Uterus (tissue), 4 donors: Measurements from ENCODE around the gene UBE2D1. TPM values are rescaled to one million over a fixed set of nuclear protein-coding genes. Genes with fewer than 3 reads are reported as not detected.

Source experiments
- DNase-seq, 2 donors: peaks; one replicate each; pipeline ENCODE4 v3.0.0-alpha.2; 2019 to 2020
- H3K27ac ChIP-seq, 2 donors: fragments of 200-600 bp; sonication (generic); 1 replicate in 1 of 2; 2 replicates in 1 of 2; pipeline ENCODE4 v1.5.1; 2016 to 2018
- H3K27me3 ChIP-seq, 2 donors: fragments of 200-600 bp; sonication (generic); one replicate each; pipeline ENCODE4 v1.5.1; 2018 to 2019; ENCODE audit warnings: control low read depth in 1 of 2
- H3K36me3 ChIP-seq, 2 donors: fragments of 200-600 bp; sonication (generic); one replicate each; pipeline ENCODE4 v1.5.1; 2019; ENCODE audit warnings: control low read depth in 1 of 2
- H3K4me1 ChIP-seq, 2 donors: fragments of 200-600 bp; sonication (generic); one replicate each; pipeline ENCODE4 v1.5.1; 2018 to 2019; ENCODE audit warnings: control low read depth in 1 of 2
- H3K4me3 ChIP-seq, 2 donors: fragments of 200-600 bp; sonication (generic); 1 replicate in 1 of 2; 2 replicates in 1 of 2; pipeline ENCODE4 v1.5.1; 2018 to 2019; ENCODE audit warnings: mild to moderate bottlenecking in 1 of 2
- H3K9me3 ChIP-seq, 2 donors: fragments of 200-600 bp; sonication (generic); one replicate each; pipeline ENCODE4 v1.5.1; 2019; ENCODE audit warnings: control low read depth in 1 of 2
- POLR2A ChIP-seq, 2 donors: fragments of 450-650 bp; IDR thresholded peaks; one replicate each; pipeline ENCODE4 v1.6.1; 2016; ENCODE audit warnings: antibody characterized with exemption in 2 of 2, mild to moderate bottlenecking in 1 of 2, moderate library complexity in 1 of 2
- intact Hi-C: fragments of 100-400 bp; cut with DNase I; formaldehyde crosslinking; loops from one replicate; pipeline ENCODE4 v1.15.1; 2023; ENCODE audit warnings: low total_unique reads
- total RNA-seq, 4 donors: library from RNA; depleted of rRNA in 3 of 4; stranded (reverse); fragments of >200 nt in 3 of 4; gene quantifications; one replicate each; pipeline versions ENCODE4 v1.1.0 to v1.2.4, GENCODE V29; 2014 to 2023
- TF ChIP-seq, protein P1 (sequence below), 4 experiments: fragments of 200-600 bp in 2 of 4; fragments of 450-650 bp in 2 of 4; sonication (generic) in 2 of 4; IDR thresholded peaks; one replicate each; pipeline ENCODE4 v1.5.1; 2016 to 2019; ENCODE audit warnings: antibody characterized with exemption in 4 of 4, mild to moderate bottlenecking in 2 of 4, moderate library complexity in 1 of 4
- donor health status: DM: yes; HTN: yes; CAD: no.

UBE2D1 gene
- total RNA-seq, 4 donors from 2014 or later = 9.4 to 67.6 (median 20.6) TPM

DNA sequence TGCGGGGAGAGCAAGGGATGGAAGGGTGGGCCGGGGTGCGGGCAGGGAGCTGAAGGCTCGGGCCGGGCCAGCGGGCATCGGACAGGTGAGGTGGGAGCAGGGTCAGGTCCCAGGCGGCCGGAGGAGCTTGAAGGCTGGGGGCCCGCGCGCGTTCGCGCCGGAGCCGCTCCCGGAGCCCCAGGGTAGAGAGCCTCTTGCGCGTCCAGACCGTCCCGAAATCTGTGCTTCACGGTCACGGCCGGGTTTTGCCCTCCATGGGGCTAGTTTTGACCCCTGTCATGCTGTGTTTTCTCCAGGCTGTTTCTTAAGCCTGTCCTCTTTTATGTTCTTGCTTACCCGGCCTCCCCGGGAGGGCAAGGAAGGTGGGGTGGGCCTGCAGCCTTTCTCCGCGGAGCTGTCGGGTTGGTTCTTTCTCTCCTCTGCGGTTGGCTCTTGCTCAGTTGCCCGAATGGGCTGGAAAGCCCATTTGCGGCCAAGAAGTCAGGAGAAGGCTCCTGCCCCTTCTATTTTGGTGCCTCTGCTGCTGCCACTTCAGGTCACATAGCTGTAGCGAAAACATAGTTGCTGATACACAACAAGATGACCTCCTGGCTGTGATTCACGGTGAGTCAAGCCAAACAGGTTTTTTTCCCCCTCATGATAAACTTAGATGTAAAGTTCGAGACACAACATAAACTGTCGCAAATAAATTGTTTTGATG is 650 bp downstream of the UBE2D1 start:
- DNase-seq = peak in 1 of 2 donors; percentile 32
- intact Hi-C loops = loop anchor here (10.0 kb wide), 1 partner anchor 49 kb away; the partner anchor contains the start of gene TFAM

DNA sequence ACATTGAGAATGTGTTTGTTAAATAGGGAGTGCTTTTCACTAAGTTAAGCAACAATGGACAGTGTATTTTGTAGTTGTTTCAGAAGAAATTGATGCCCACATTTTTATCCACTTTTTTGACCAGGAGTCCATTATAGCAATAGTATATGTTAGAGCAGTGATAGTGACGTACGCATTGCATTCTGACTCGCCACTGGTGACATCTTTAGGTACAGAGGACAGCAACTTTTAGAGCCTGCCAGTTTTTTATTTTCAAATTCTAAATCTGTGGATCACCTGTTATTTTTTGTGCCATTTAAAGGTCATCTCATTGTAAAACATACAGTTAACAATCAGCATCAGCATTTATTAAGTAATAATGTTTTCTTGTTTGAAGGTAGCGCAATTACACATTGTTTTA is 1.4 kb downstream of the UBE2D1 start:
- peak overlapping the region in 1 of 2 donors; percentile 82 for H3K27ac ChIP-seq
- H3K27me3 ChIP-seq = no peaks in the 10 kb centered on the region
- no peaks in the 10 kb centered on the region for H3K9me3 ChIP-seq
- H3K36me3 ChIP-seq = no peaks in the 10 kb centered on the region
- peak overlapping the region in 1 of 2 donors; percentile 97 for H3K4me3 ChIP-seq
- no peak for DNase-seq
- TF ChIP-seq, protein P1, sequence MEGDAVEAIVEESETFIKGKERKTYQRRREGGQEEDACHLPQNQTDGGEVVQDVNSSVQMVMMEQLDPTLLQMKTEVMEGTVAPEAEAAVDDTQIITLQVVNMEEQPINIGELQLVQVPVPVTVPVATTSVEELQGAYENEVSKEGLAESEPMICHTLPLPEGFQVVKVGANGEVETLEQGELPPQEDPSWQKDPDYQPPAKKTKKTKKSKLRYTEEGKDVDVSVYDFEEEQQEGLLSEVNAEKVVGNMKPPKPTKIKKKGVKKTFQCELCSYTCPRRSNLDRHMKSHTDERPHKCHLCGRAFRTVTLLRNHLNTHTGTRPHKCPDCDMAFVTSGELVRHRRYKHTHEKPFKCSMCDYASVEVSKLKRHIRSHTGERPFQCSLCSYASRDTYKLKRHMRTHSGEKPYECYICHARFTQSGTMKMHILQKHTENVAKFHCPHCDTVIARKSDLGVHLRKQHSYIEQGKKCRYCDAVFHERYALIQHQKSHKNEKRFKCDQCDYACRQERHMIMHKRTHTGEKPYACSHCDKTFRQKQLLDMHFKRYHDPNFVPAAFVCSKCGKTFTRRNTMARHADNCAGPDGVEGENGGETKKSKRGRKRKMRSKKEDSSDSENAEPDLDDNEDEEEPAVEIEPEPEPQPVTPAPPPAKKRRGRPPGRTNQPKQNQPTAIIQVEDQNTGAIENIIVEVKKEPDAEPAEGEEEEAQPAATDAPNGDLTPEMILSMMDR (IDR thresholded peaks at IDR 0.05) = no peak
- no peak for TF ChIP-seq POLR2A (IDR thresholded peaks at IDR 0.05)
- no peaks in the 10 kb centered on the region for H3K4me1 ChIP-seq
- intact Hi-C loops = loop anchor here (10.0 kb wide), 1 partner anchor 49 kb away; the partner anchor contains the start of gene TFAM

More for the DNA sequence above, 650 bp downstream of the UBE2D1 start:
- Histone ChIP-seq H3K27me3 (no peaks in the 10 kb centered on the region), H3K36me3 (no peaks in the 10 kb centered on the region), H3K4me3 (peak overlapping the region; percentile 84 to 97), H3K27ac (peak overlapping the region; percentile 79 to 82), H3K9me3 (no peaks in the 10 kb centered on the region), H3K4me1 (no peaks in the 10 kb centered on the region)
- TF ChIP-seq POLR2A (IDR thresholded peaks at IDR 0.05) = no peak
- TF ChIP-seq, protein P1 (IDR thresholded peaks at IDR 0.05) = no peak

DNA sequence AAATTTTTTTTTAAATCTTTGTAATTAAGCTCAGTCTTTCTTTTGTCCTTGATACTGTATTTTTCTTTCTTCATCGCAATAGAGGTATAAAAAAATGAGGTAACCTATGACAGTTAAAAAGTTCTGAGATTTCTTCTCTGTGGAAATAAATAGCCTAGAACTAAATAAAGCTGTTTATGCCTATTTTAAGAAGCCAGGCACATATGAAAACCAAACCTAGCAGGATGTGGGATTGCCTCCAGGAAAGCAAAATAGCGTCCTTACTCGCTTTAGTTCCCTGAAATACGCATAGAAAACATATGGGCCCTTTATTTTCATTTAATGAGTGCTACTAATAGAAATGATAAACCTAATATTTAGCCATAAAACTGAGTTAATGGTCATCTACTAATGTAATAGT is 6.6 kb downstream of the UBE2D1 start:
- no peak overlapping the region for H3K27ac ChIP-seq
- intact Hi-C loops = no loop called here
- no peaks in the 10 kb centered on the region for H3K27me3 ChIP-seq
- no peaks in the 10 kb centered on the region for H3K36me3 ChIP-seq
- H3K4me3 ChIP-seq = no peak overlapping the region
- no peak for DNase-seq
- H3K4me1 ChIP-seq = no peaks in the 10 kb centered on the region
- no peaks in the 10 kb centered on the region for H3K9me3 ChIP-seq
- TF ChIP-seq POLR2A (IDR thresholded peaks at IDR 0.05) = no peak
- TF ChIP-seq, protein P1 (IDR thresholded peaks at IDR 0.05) = no peak

DNA sequence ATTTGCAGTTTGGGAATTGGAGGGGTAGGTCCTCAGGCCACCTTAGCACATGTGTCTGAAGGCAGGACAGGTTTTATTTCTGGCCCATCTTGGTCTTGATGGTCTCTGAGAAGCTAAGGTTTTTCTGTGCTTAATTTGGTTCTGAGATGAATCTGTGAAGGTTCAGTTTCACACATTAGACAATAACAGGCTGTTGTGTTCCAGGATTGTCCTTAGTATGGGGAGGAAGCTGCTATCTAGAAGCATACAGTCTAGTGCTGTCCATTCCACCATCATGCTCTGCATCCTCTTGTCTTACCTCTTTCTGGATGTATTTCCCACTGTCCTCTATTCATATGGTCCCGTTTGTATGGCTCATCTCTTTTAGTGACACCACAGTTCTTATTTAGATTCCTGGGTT is 7.1 kb downstream of the UBE2D1 start:
- intact Hi-C loops = no loop called here
- DNase-seq = no peak
- Histone ChIP-seq H3K27ac (no peak overlapping the region), H3K4me1 (no peaks in the 10 kb centered on the region), H3K9me3 (no peaks in the 10 kb centered on the region), H3K36me3 (no peaks in the 10 kb centered on the region), H3K4me3 (no peak overlapping the region), H3K27me3 (no peaks in the 10 kb centered on the region)
- TF ChIP-seq POLR2A (IDR thresholded peaks at IDR 0.05) = no peak
- TF ChIP-seq, protein P1 (IDR thresholded peaks at IDR 0.05) = no peak

DNA sequence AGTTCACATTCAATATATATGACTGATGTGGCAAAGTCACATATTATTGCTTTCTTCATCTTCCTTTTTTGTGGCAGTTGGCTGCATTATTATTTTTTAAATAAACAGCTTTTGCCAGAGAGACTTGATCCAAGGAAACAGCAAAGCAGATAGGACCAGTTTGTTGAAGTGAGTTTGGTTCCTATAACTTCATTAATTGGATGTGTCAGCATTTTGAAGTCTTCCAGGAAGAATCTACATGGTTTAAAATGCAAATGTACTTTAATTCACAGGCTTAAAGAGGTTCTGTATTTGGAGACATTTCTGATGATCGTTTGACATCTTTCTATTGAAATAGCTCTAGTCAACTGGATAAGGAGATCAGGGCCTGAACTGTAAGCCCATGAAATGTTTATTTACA is 13.2 kb downstream of the UBE2D1 start:
- no peaks in the 10 kb centered on the region for H3K27me3 ChIP-seq
- H3K27ac ChIP-seq = no peak overlapping the region
- H3K36me3 ChIP-seq = no peaks in the 10 kb centered on the region
- no peaks in the 10 kb centered on the region for H3K4me1 ChIP-seq
- no peak overlapping the region for H3K4me3 ChIP-seq
- no peaks in the 10 kb centered on the region for H3K9me3 ChIP-seq
- intact Hi-C loops = no loop called here
- DNase-seq = no peak
- no peak for TF ChIP-seq POLR2A (IDR thresholded peaks at IDR 0.05)
- TF ChIP-seq, protein P1 (IDR thresholded peaks at IDR 0.05) = no peak
